IMR-90 (cell line): ENCODE results near the gene COL5A1. TPM values are rescaled to one million over a fixed set of nuclear protein-coding genes. Genes with fewer than 3 reads are reported as not detected.

ENCODE experiments used
- ATAC-seq: fragments of 200-7000 bp; cut with Tn5 transposase; 2 replicates; pipeline ENCODE4 v1.9.1; 2020; ENCODE audit warnings: low read depth, mild to moderate bottlenecking, moderate library complexity
- BruUV-seq: library from RNA; stranded (reverse); fragments of 400-500 nt; replicated peaks from 2 replicates; lab custom pipeline; 2021; lab: Mats Ljungman, UMichigan
- CTCF ChIA-PET: fragments of 300-600 bp; formaldehyde crosslinking; extraction: SDS; loops from one replicate; lab custom pipeline; 2021; ENCODE audit warnings: antibody characterized with exemption; lab: Yijun Ruan, JAX
- POLR2A ChIA-PET: fragments of 300-600 bp; sonication (Branson Sonifier 250); formaldehyde crosslinking; loops from one replicate; lab custom pipeline; 2022; ENCODE audit warnings: antibody characterized with exemption; ENCODE audit not compliant: unreplicated experiment; lab: Charles Lee
- DNase-seq: peaks from one replicate; pipeline ENCODE4 v3.0.0; 2013
- H2AFZ ChIP-seq: replicated peaks from 2 replicates; pipeline ENCODE3; 2013; ENCODE audit warnings: low read length, mild to moderate bottlenecking; ENCODE audit not compliant: poor library complexity
- H2AK5ac ChIP-seq: 2 replicates; pipeline ENCODE4 v1.6.1; 2013; ENCODE audit warnings: low read depth, low read length, inconsistent platforms
- H2AK9ac ChIP-seq: replicated peaks from 2 replicates; pipeline ENCODE3; 2013; ENCODE audit warnings: mild to moderate bottlenecking, low read depth, low read length, moderate library complexity; ENCODE audit not compliant: poor library complexity
- H2BK120ac ChIP-seq: 2 replicates; pipeline ENCODE4 v1.6.1; 2013; ENCODE audit warnings: low read depth, low read length, inconsistent platforms
- H2BK15ac ChIP-seq: 3 replicates; pipeline ENCODE4 v1.6.1; 2013; ENCODE audit warnings: low read depth, low read length, inconsistent platforms
- H2BK20ac ChIP-seq: 2 replicates; pipeline ENCODE4 v1.6.1; 2013; ENCODE audit warnings: low read depth, mild to moderate bottlenecking, inconsistent platforms, low read length, moderate library complexity
- H2BK5ac ChIP-seq: 2 replicates; pipeline ENCODE4 v1.6.1; 2013; ENCODE audit warnings: mild to moderate bottlenecking, low read depth, low read length, inconsistent platforms; ENCODE audit not compliant: poor library complexity, severe bottlenecking
- H3K14ac ChIP-seq: replicated peaks from 2 replicates; pipeline ENCODE4 v1.6.1; 2013; ENCODE audit warnings: low read depth, low read length, inconsistent platforms
- H3K18ac ChIP-seq: 2 replicates; pipeline ENCODE4 v1.6.1; 2013; ENCODE audit warnings: low read depth, low read length, control low read depth
- H3K23ac ChIP-seq: 2 replicates; pipeline ENCODE4 v1.6.1; 2013; ENCODE audit warnings: low read depth, low read length, inconsistent platforms
- H3K27ac ChIP-seq: 2 replicates; pipeline ENCODE4 v1.5.1; 2013; ENCODE audit warnings: mild to moderate bottlenecking, control low read depth, low read length; ENCODE audit not compliant: insufficient read depth
- H3K27me3 ChIP-seq: 2 replicates; pipeline ENCODE4 v1.6.1; 2013; ENCODE audit warnings: low read length; ENCODE audit not compliant: control insufficient read depth, insufficient read depth
- H3K36me3 ChIP-seq: 2 replicates; pipeline ENCODE4 v1.6.1; 2013; ENCODE audit warnings: low read length, mixed read lengths; ENCODE audit not compliant: control insufficient read depth, insufficient read depth
- H3K4ac ChIP-seq: 2 replicates; pipeline ENCODE4 v1.6.1; 2013; ENCODE audit warnings: low read depth, low read length, inconsistent platforms
- H3K4me1 ChIP-seq: 2 replicates; pipeline ENCODE4 v1.6.1; 2013; ENCODE audit warnings: low read length, mixed read lengths; ENCODE audit not compliant: control insufficient read depth, insufficient read depth
- H3K4me2 ChIP-seq: 2 replicates; pipeline ENCODE4 v1.6.1; 2013; ENCODE audit warnings: low read depth, mild to moderate bottlenecking, control low read depth, low read length, moderate library complexity
- H3K4me3 ChIP-seq: 2 replicates; pipeline ENCODE4 v1.5.1; 2013; ENCODE audit warnings: low read depth, mild to moderate bottlenecking, control low read depth, low read length, moderate library complexity; ENCODE audit not compliant: insufficient read depth
- H3K56ac ChIP-seq: 2 replicates; pipeline ENCODE4 v1.6.1; 2013; ENCODE audit warnings: low read length, inconsistent platforms; ENCODE audit not compliant: insufficient read depth; ENCODE audit errors: extremely low read depth
- H3K79me1 ChIP-seq, 2 experiments: 2 replicates each; pipeline ENCODE4 v1.6.1; 2013; ENCODE audit warnings: low read length in 2 of 2, inconsistent platforms in 1 of 2, low read depth in 1 of 2
- H3K9ac ChIP-seq: 2 replicates; pipeline ENCODE4 v1.6.1; 2013; ENCODE audit warnings: low read depth, low read length, control low read depth
- H3K9me1 ChIP-seq: 2 replicates; pipeline ENCODE4 v1.6.1; 2013; ENCODE audit warnings: low read length, inconsistent platforms; ENCODE audit not compliant: insufficient read depth
- H3K9me3 ChIP-seq: 2 replicates; pipeline ENCODE4 v1.6.1; 2013; ENCODE audit warnings: low read length; ENCODE audit not compliant: control insufficient read depth, insufficient read depth
- H4K20me1 ChIP-seq: 2 replicates; pipeline ENCODE4 v1.6.1; 2013; ENCODE audit warnings: low read length, inconsistent platforms; ENCODE audit not compliant: insufficient read depth
- H4K5ac ChIP-seq: 2 replicates; pipeline ENCODE4 v1.6.1; 2013; ENCODE audit warnings: mild to moderate bottlenecking, low read depth, low read length, control low read depth
- H4K8ac ChIP-seq, 2 experiments: 2 replicates each; pipeline ENCODE4 v1.6.1; 2013; ENCODE audit warnings: low read depth in 2 of 2, low read length in 2 of 2, control low read depth in 1 of 2, inconsistent platforms in 1 of 2
- H4K91ac ChIP-seq: 2 replicates; pipeline ENCODE4 v1.6.1; 2013; ENCODE audit warnings: low read depth, low read length, inconsistent platforms; ENCODE audit not compliant: insufficient read depth
- BHLHE40 ChIP-seq: fragments of 150-350 bp; IDR thresholded peaks from 2 replicates; pipeline ENCODE4 v1.6.1; 2016; ENCODE audit warnings: mild to moderate bottlenecking, low read depth, low read length
- CEBPB ChIP-seq: IDR thresholded peaks from 2 replicates; pipeline ENCODE4 v1.6.1; 2012; ENCODE audit warnings: low read depth, low read length, improper control_type of control experiment
- CHD1 ChIP-seq: IDR thresholded peaks from 2 replicates; pipeline ENCODE4 v1.6.1; 2012; ENCODE audit warnings: low read depth, low read length, improper control_type of control experiment
- ELK1 ChIP-seq: fragments of 150-350 bp; IDR thresholded peaks from 2 replicates; pipeline ENCODE4 v1.6.1; 2016; ENCODE audit warnings: low read depth, mild to moderate bottlenecking, low read length, moderate library complexity, borderline replicate concordance
- MAFK ChIP-seq: IDR thresholded peaks from 2 replicates; pipeline ENCODE4 v1.6.1; 2012; ENCODE audit warnings: low read depth, low read length, improper control_type of control experiment
- MAZ ChIP-seq: IDR thresholded peaks from 2 replicates; pipeline ENCODE4 v1.6.1; 2012; ENCODE audit warnings: low read depth, mild to moderate bottlenecking, low read length, improper control_type of control experiment, moderate library complexity, borderline replicate concordance
- MXI1 ChIP-seq: IDR thresholded peaks from 2 replicates; pipeline ENCODE4 v1.6.1; 2012; ENCODE audit warnings: low read depth, mild to moderate bottlenecking, low read length, moderate library complexity, borderline replicate concordance
- NFE2L2 ChIP-seq: fragments of 150-350 bp; IDR thresholded peaks from 2 replicates; pipeline ENCODE4 v1.6.1; 2016; ENCODE audit warnings: low read depth, mild to moderate bottlenecking, low read length
- POLR2A ChIP-seq: IDR thresholded peaks from 2 replicates; pipeline ENCODE4 v1.6.1; 2012; ENCODE audit warnings: mild to moderate bottlenecking, low read depth, low read length
- SMC3 ChIP-seq: fragments of 150-350 bp; IDR thresholded peaks from 2 replicates; pipeline ENCODE4 v1.6.1; 2016; ENCODE audit warnings: low read depth, mild to moderate bottlenecking, antibody characterized with exemption, low read length, moderate library complexity
- USF2 ChIP-seq: fragments of 150-350 bp; IDR thresholded peaks from 2 replicates; pipeline ENCODE4 v1.6.1; 2017; ENCODE audit warnings: mild to moderate bottlenecking, antibody characterized with exemption, low read length, low read depth
- WGBS, 2 experiments: methylation state at CpG; one replicate each; pipeline versions ENCODE4 v1.1.5 to v1.1.7; 2013; ENCODE audit warnings: missing lambda C conversion rate in 2 of 2; ENCODE audit not compliant: insufficient read length in 1 of 2; ENCODE audit errors: extremely low coverage in 2 of 2; 5-methylcytosine and 5-hydroxymethylcytosine counted together
- dilution Hi-C: fragments of 300-500 bp; cut with HindIII; formaldehyde crosslinking; loops from one replicate; pipeline ENCODE4 v1.14.3; 2018; ENCODE audit warnings: low sequenced_read_pairs; ENCODE audit not compliant: unreplicated experiment
- in situ Hi-C: fragments of 300-500 bp; cut with MboI; formaldehyde crosslinking; loops from 3 replicates; pipeline ENCODE4 v1.14.3; 2019; ENCODE audit warnings: low sequenced_read_pairs, inconsistent platforms, mixed read lengths
- intact Hi-C: fragments of 100-400 bp; cut with micrococcal nuclease; formaldehyde crosslinking; loops from 2 replicates; pipeline ENCODE4 v1.10.0; 2022
- polyA plus RNA-seq, 3 experiments: library from polyadenylated mRNA; depleted of rRNA; stranded (reverse); fragments of >200 nt; gene quantifications; 2 replicates each; pipeline ENCODE4 v1.2.3, GENCODE V29; 2012; ENCODE audit warnings: low replicate concordance in 1 of 3
- total RNA-seq: library from RNA; depleted of rRNA; stranded (reverse); fragments of >200 nt; gene quantifications from 2 replicates; pipeline ENCODE4 v1.2.3, GENCODE V29; 2012

COL5A1 gene
- total and polyA plus RNA-seq, 2 of the 4 experiments (the other 2 are of a cell fraction): 19.2 to 173 TPM

GRCh38 chr9:134843740-134844139, 202.1 kb downstream of the COL5A1 start:
- ChIA-PET POLR2A (no interaction called here), CTCF (no interaction called here)
- Histone ChIP-seq H2BK20ac (no peak overlapping the region), H2BK15ac (no peak overlapping the region), H2AK5ac (no peak overlapping the region), H4K91ac (no peak overlapping the region), H3K4me1 (no peaks in the 10 kb centered on the region), H3K9ac (no peak overlapping the region), H3K9me1 (peaks cover 5% of the 10 kb centered on the region; the same call in 1 of the 2 replicates), H4K8ac (no peak overlapping the region), H4K20me1 (peaks cover 32% of the 10 kb centered on the region), H4K5ac (no peak overlapping the region), H2AK9ac (no peak overlapping the region), H2BK5ac (no peak overlapping the region), H2BK120ac (no peak overlapping the region), H2AFZ (no peak overlapping the region), H3K56ac (no peak overlapping the region), H3K18ac (no peak overlapping the region), H3K23ac (no peak overlapping the region), H3K27ac (no peak overlapping the region), H3K36me3 (peaks cover 68% of the 10 kb centered on the region), H3K9me3 (peaks cover 3% of the 10 kb centered on the region; the same call in 1 of the 2 replicates), H3K79me1 (peaks cover 2 to 4% of the 10 kb centered on the region in 2 experiments; a peak in 1 of 4 replicates), H3K14ac (no peak overlapping the region), H3K4me3 (no peak overlapping the region), H3K4me2 (no peak overlapping the region), H3K4ac (no peak overlapping the region), H3K27me3 (no peaks in the 10 kb centered on the region)
- TF ChIP-seq BHLHE40 (no peak), NFE2L2 (no peak), USF2 (no peak), ELK1 (no peak), MAZ (no peak), MAFK (no peak), MXI1 (no peak), POLR2A (no peak), CHD1 (no peak), SMC3 (no peak), CEBPB (no peak)
- BruUV-seq: no TSS peak
- no peak for ATAC-seq
- WGBS, 2 experiments: 83% methylated on average over 8 of the region's 18 CpGs; no CpG with 5 or more reads in 1 of the 2 experiments
- no peak for DNase-seq
- intact Hi-C loops: no loop called here
- in situ Hi-C loops: no loop called here
- dilution Hi-C loops: no loop called here
